GM03348 (cell line): ENCODE results near the gene C20orf204.
"Not testable (repeated sequence)": the region's sequence is repeated elsewhere in the genome, so short reads cannot be mapped to it uniquely, and the experiment has no call there.

Source experiments
- DNase-seq: peaks from one replicate; pipeline ENCODE4 v3.0.0; 2012; ENCODE audit warnings: low spot score

The C20orf204 gene

GRCh38 chr20:64083378-64083803 is 47.4 kb downstream of the C20orf204 start:
- DNase-seq = peak; percentile 92

GRCh38 chr20:64083804-64084684 is 48.1 kb downstream of the C20orf204 start, which contains the start of gene LKAAEAR1:
LKAAEAR1 (minus strand) TSS chr20:64084398; CDS start chr20:64084219, 179 bp downstream.
- no peak for DNase-seq

- DNase-seq = no peak
These were observed 48.7 kb downstream of the C20orf204 start for GRCh38 chr20:64084685-64085152.

- no peak for DNase-seq
These were observed 50.8 kb downstream of the C20orf204 start for GRCh38 chr20:64086801-64087200.

GRCh38 chr20:64087226-64087825 is 51.3 kb downstream of the C20orf204 start:
- DNase-seq = not testable (repeated sequence)

- not testable (repeated sequence) for DNase-seq
These were observed 52.6 kb downstream of the C20orf204 start for GRCh38 chr20:64088586-64088985.
